Endodermal cell (in vitro differentiated cells): ENCODE results near the gene SLC28A1. TPM values are rescaled to one million over a fixed set of nuclear protein-coding genes. Genes with fewer than 3 reads are reported as not detected.
A peak's percentile ranks its signal among the peaks of the same experiment; 100 is the strongest.

Source experiments
- DNase-seq: peaks from one replicate; pipeline ENCODE4 v3.0.0-alpha.2; 2017
- H3K27ac ChIP-seq: 2 replicates; pipeline ENCODE4 v1.5.1; 2013; ENCODE audit warnings: mild to moderate bottlenecking, low read depth, low read length, moderate library complexity
- H3K27me3 ChIP-seq: 2 replicates; pipeline ENCODE4 v1.6.1; 2013; ENCODE audit warnings: mild to moderate bottlenecking, low read length, moderate library complexity; ENCODE audit not compliant: insufficient read depth, control insufficient read depth, poor library complexity, severe bottlenecking
- H3K36me3 ChIP-seq: 2 replicates; pipeline ENCODE4 v1.7.0; 2013; ENCODE audit warnings: mild to moderate bottlenecking, low read length, moderate library complexity; ENCODE audit not compliant: control insufficient read depth, insufficient read depth
- H3K4me1 ChIP-seq: one replicate; pipeline ENCODE4 v1.7.0; 2013; ENCODE audit warnings: low read length; ENCODE audit not compliant: control insufficient read depth, insufficient read depth
- H3K4me3 ChIP-seq: 2 replicates; pipeline ENCODE4 v1.5.1; 2013; ENCODE audit warnings: mild to moderate bottlenecking, low read length, moderate library complexity
- H3K9ac ChIP-seq: 2 replicates; pipeline ENCODE4 v1.6.1; 2013; ENCODE audit warnings: mild to moderate bottlenecking, low read length, moderate library complexity; ENCODE audit not compliant: poor library complexity, severe bottlenecking; ENCODE audit errors: extremely low read depth
- H3K9me3 ChIP-seq: 2 replicates; pipeline ENCODE4 v1.6.1; 2013; ENCODE audit warnings: mild to moderate bottlenecking, low read length, moderate library complexity; ENCODE audit not compliant: control insufficient read depth
- H3K27ac Mint-ChIP-seq: 2 replicates; pipeline ENCODE4 v1.8.0; 2020; ENCODE audit warnings: mixed read lengths
- H3K27me3 Mint-ChIP-seq: 2 replicates; pipeline ENCODE4 v1.8.0; 2021; ENCODE audit warnings: mild to moderate bottlenecking, mixed read lengths; ENCODE audit not compliant: insufficient read depth
- H3K36me3 Mint-ChIP-seq: 2 replicates; pipeline ENCODE4 v1.8.0; 2020; ENCODE audit warnings: low read depth, mixed read lengths
- H3K4me1 Mint-ChIP-seq: 2 replicates; pipeline ENCODE4 v1.8.0; 2020; ENCODE audit warnings: mixed read lengths
- H3K4me3 Mint-ChIP-seq: 2 replicates; pipeline ENCODE4 v1.8.0; 2020; ENCODE audit warnings: mild to moderate bottlenecking, moderate library complexity, mixed read lengths
- H3K9me3 Mint-ChIP-seq: 2 replicates; pipeline ENCODE4 v1.8.0; 2020; ENCODE audit warnings: mild to moderate bottlenecking, mixed read lengths
- CTCF ChIP-seq: fragments of 200-600 bp; sonication (generic); conservative IDR thresholded peaks from 2 replicates; pipeline ENCODE4 v1.5.0; 2021; ENCODE audit warnings: antibody characterized with exemption, mild to moderate bottlenecking
- WGBS, 2 experiments: methylation state at CpG; one replicate each; pipeline versions ENCODE4 v1.1.5 to v1.1.7; 2013; ENCODE audit warnings: missing lambda C conversion rate in 2 of 2, mixed read lengths in 1 of 2; ENCODE audit not compliant: insufficient coverage in 1 of 2, insufficient read length in 1 of 2; 5-methylcytosine and 5-hydroxymethylcytosine counted together
- total RNA-seq, 2 donors: library from RNA; stranded (reverse); fragmentation: NEBNext Ultra II Directional in 1 of 2; extraction: Animal tissue kit (Norgen Biotek cat#: 25700) in 1 of 2; gene quantifications; 2 replicates in 1 of 2; 3 replicates in 1 of 2; pipeline ENCODE4 v1.2.1, GENCODE V29; 2021

The SLC28A1 gene
- total RNA-seq, 2 donors from 2014 or later, result not detected

GRCh38 chr15:84836844-84837243 lies 47.6 kb upstream of the SLC28A1 start:
- Mint-ChIP-seq H3K9me3 (no peaks in the 10 kb centered on the region), H3K36me3 (peaks cover 78% of the 10 kb centered on the region), H3K4me1 (peaks cover 5% of the 10 kb centered on the region), H3K4me3 (no peak overlapping the region), H3K27ac (peak overlapping the region; percentile 8), H3K27me3 (no peaks in the 10 kb centered on the region)
- Histone ChIP-seq H3K9ac (no peak overlapping the region), H3K9me3 (no peaks in the 10 kb centered on the region), H3K27ac (no peak overlapping the region), H3K27me3 (no peaks in the 10 kb centered on the region), H3K36me3 (peaks cover 73% of the 10 kb centered on the region), H3K4me3 (no peak overlapping the region), H3K4me1 (peaks cover 13% of the 10 kb centered on the region)
- TF ChIP-seq CTCF, result no peak
- no peak for DNase-seq
- 94 to 100% methylated on average over 1 of the region's 1 CpG for WGBS, 2 experiments

DNA sequence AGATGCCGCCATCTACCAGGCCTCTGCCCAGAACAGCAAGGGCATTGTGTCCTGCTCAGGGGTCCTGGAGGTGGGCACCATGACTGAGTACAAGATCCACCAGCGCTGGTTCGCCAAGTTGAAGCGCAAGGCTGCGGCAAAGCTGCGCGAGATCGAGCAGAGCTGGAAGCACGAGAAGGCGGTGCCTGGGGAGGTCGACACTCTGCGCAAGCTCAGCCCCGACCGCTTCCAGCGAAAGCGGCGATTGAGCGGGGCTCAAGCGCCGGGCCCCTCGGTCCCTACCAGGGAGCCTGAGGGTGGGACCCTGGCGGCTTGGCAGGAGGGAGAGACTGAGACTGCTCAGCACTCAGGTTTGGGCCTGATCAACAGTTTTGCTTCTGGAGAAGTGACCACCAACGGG lies 44.7 kb upstream of the SLC28A1 start:
- peak overlapping the region; percentile 17 for H3K27ac Mint-ChIP-seq
- H3K4me1 Mint-ChIP-seq, result no peaks in the 10 kb centered on the region
- no peaks in the 10 kb centered on the region for H3K9me3 Mint-ChIP-seq

GRCh38 chr15:84840255-84840654 lies 44.2 kb upstream of the SLC28A1 start:
- DNase-seq, result no peak
- Mint-ChIP-seq H3K27me3 (no peaks in the 10 kb centered on the region), H3K9me3 (no peaks in the 10 kb centered on the region), H3K4me3 (no peak overlapping the region), H3K4me1 (no peaks in the 10 kb centered on the region), H3K27ac (no peak overlapping the region), H3K36me3 (peaks cover 79% of the 10 kb centered on the region)
- TF ChIP-seq CTCF, result no peak
- Histone ChIP-seq H3K4me1 (no peaks in the 10 kb centered on the region), H3K9ac (no peak overlapping the region), H3K4me3 (no peak overlapping the region), H3K27me3 (no peaks in the 10 kb centered on the region), H3K36me3 (peaks cover 78% of the 10 kb centered on the region), H3K27ac (no peak overlapping the region), H3K9me3 (no peaks in the 10 kb centered on the region)
- 94 to 95% methylated on average over 7 to 10 of the region's 10 CpGs for WGBS, 2 experiments

More for the DNA sequence above, 44.7 kb upstream of the SLC28A1 start:
- no peaks in the 10 kb centered on the region for H3K9me3 ChIP-seq
- no peak overlapping the region for H3K4me3 ChIP-seq
- H3K27me3 ChIP-seq, result no peaks in the 10 kb centered on the region
- no peak for DNase-seq
- no peak overlapping the region for H3K27ac ChIP-seq
- WGBS, 2 experiments, result 95 to 96% methylated on average over 13 to 23 of the region's 23 CpGs
- H3K36me3 ChIP-seq, result peaks cover 78% of the 10 kb centered on the region
- H3K9ac ChIP-seq, result no peak overlapping the region
- TF ChIP-seq CTCF, result no peak
- peaks cover 76% of the 10 kb centered on the region for H3K36me3 Mint-ChIP-seq
- no peak overlapping the region for H3K4me3 Mint-ChIP-seq
- no peaks in the 10 kb centered on the region for H3K4me1 ChIP-seq
- no peaks in the 10 kb centered on the region for H3K27me3 Mint-ChIP-seq
